Panc1 (cell line): Measurements from ENCODE around the gene MAPK6. TPM values are rescaled to one million over a fixed set of nuclear protein-coding genes. Genes with fewer than 3 reads are reported as not detected.

Source experiments
- ATAC-seq: fragments of 200-7000 bp; cut with Tn5 transposase; 2 replicates; pipeline ENCODE4 v1.9.1; 2020; ENCODE audit warnings: mild to moderate bottlenecking, moderate library complexity
- BruUV-seq: library from RNA; stranded (reverse); fragments of 400-500 nt; replicated peaks from 2 replicates; lab custom pipeline; 2021; lab: Mats Ljungman, UMichigan
- CTCF ChIA-PET: fragments of 300-600 bp; sonication (Branson Sonifier 250); formaldehyde crosslinking; loops from one replicate; lab custom pipeline; 2022; ENCODE audit warnings: antibody characterized with exemption; lab: Charles Lee
- POLR2A ChIA-PET: fragments of 300-600 bp; sonication (Branson Sonifier 250); formaldehyde crosslinking; loops from one replicate; lab custom pipeline; 2022; ENCODE audit warnings: antibody characterized with exemption; lab: Charles Lee
- DNase-seq: peaks from one replicate; pipeline ENCODE4 v3.0.0-alpha.2; 2010; ENCODE audit warnings: low read depth, low spot score
- H3K27ac ChIP-seq: 2 replicates; pipeline ENCODE4 v1.5.1; 2011; ENCODE audit warnings: mild to moderate bottlenecking, low read length, inconsistent platforms
- H3K27me3 ChIP-seq: fragments of 200-500 bp; sonication (Bioruptor generic); 2 replicates; pipeline ENCODE4 v1.6.0; 2014; ENCODE audit warnings: low read length, inconsistent platforms; ENCODE audit not compliant: control insufficient read depth, insufficient read depth
- H3K36me3 ChIP-seq: fragments of 200-500 bp; sonication (Bioruptor generic); 2 replicates; pipeline ENCODE4 v1.5.1; 2014; ENCODE audit warnings: inconsistent platforms, mild to moderate bottlenecking, low read length, moderate library complexity; ENCODE audit not compliant: control insufficient read depth, insufficient read depth
- H3K4me1 ChIP-seq: 2 replicates; pipeline ENCODE4 v1.5.1; 2011; ENCODE audit warnings: inconsistent platforms, mild to moderate bottlenecking, low read length, moderate library complexity; ENCODE audit not compliant: control insufficient read depth, insufficient read depth
- H3K4me3 ChIP-seq, 2 experiments: 2 replicates each; pipeline ENCODE4 v1.5.1; 2011 to 2012; ENCODE audit warnings: low read depth in 2 of 2, low read length in 2 of 2, mild to moderate bottlenecking in 2 of 2, inconsistent platforms in 1 of 2, moderate library complexity in 1 of 2
- H3K9me3 ChIP-seq: fragments of 200-500 bp; sonication (Bioruptor generic); 2 replicates; pipeline ENCODE4 v1.5.1; 2014; ENCODE audit warnings: low read depth, mild to moderate bottlenecking, inconsistent platforms, low read length, moderate library complexity; ENCODE audit not compliant: control insufficient read depth, insufficient read depth
- CTCF ChIP-seq: fragments of 450-650 bp; IDR thresholded peaks from 2 replicates; pipeline ENCODE4 v1.5.1; 2017; ENCODE audit warnings: mild to moderate bottlenecking
- POLR2AphosphoS5 ChIP-seq: IDR thresholded peaks from 2 replicates; pipeline ENCODE4 v1.6.1; 2012; ENCODE audit warnings: mild to moderate bottlenecking, low read depth, low read length, moderate library complexity
- REST ChIP-seq, 2 experiments: IDR thresholded peaks; 2 replicates each; pipeline ENCODE4 v1.6.1; 2011 to 2012; ENCODE audit warnings: low read depth in 2 of 2, control low read depth in 1 of 2, low read length in 1 of 2, mild to moderate bottlenecking in 1 of 2, moderate library complexity in 1 of 2; ENCODE audit not compliant: insufficient read depth in 1 of 2
- SIN3A ChIP-seq: IDR thresholded peaks from 2 replicates; pipeline ENCODE4 v1.6.1; 2012; ENCODE audit warnings: low read depth, mild to moderate bottlenecking, low read length, moderate library complexity, borderline replicate concordance; ENCODE audit not compliant: insufficient read depth
- TCF7L2 ChIP-seq: IDR thresholded peaks from 2 replicates; pipeline ENCODE4 v1.6.1; 2011; ENCODE audit warnings: mild to moderate bottlenecking, low read depth, low read length, inconsistent platforms
- in situ Hi-C: cut with HindIII; loops from 2 replicates; pipeline ENCODE4 v1.10.0; 2016; ENCODE audit warnings: low sequenced_read_pairs, low pct_unique_long_range_greater_than_20kb
- intact Hi-C: fragments of 100-400 bp; cut with micrococcal nuclease; formaldehyde crosslinking; loops from one replicate; pipeline ENCODE4 v1.10.0; 2022; ENCODE audit not compliant: unreplicated experiment
- total RNA-seq: library from RNA; stranded (reverse); gene quantifications from one replicate; pipeline ENCODE4 v1.2.1, GENCODE V29; 2021; ENCODE audit not compliant: unreplicated experiment

Gene MAPK6
- total RNA-seq, 1 experiment from 2014 or later = 66.6 TPM

- POLR2A ChIA-PET = no interaction called here
- H3K27ac ChIP-seq = no peak overlapping the region
- no peak overlapping the region for H3K4me3 ChIP-seq
- H3K36me3 ChIP-seq = no peaks in the 10 kb centered on the region
- no peaks in the 10 kb centered on the region for H3K27me3 ChIP-seq
- intact Hi-C loops = no loop called here
- in situ Hi-C loops = no loop called here
- peaks cover 15% of the 10 kb centered on the region for H3K9me3 ChIP-seq
- DNase-seq (no peak), ATAC-seq (no peak)
- no TSS peak for BruUV-seq
- peaks cover 27% of the 10 kb centered on the region for H3K4me1 ChIP-seq
- CTCF ChIA-PET = no interaction called here
- TF ChIP-seq REST (IDR thresholded peaks at IDR 0.05; ENCODE audit: insufficient read depth in 1 of 2, low read depth in 2 of 2, low read length in 1 of 2) = no peak
- no peak for TF ChIP-seq CTCF
- no peak for TF ChIP-seq POLR2AphosphoS5
Observed at GRCh38 chr15:52090193-52090592, 71.2 kb downstream of the MAPK6 start.

- CTCF ChIA-PET = no interaction called here
- in situ Hi-C loops = no loop called here
- no peaks in the 10 kb centered on the region for H3K27me3 ChIP-seq
- H3K4me1 ChIP-seq = peaks cover 34% of the 10 kb centered on the region
- POLR2A ChIA-PET = no interaction called here
- H3K4me3 ChIP-seq = peak overlapping the region in 1 of 2 experiments; percentile 17; a peak in 2 of 4 replicates
- BruUV-seq = TSS peak; percentile 98
- no peak for TF ChIP-seq CTCF
- no peak for TF ChIP-seq REST (IDR thresholded peaks at IDR 0.05; ENCODE audit: insufficient read depth in 1 of 2, low read depth in 2 of 2, low read length in 1 of 2)
- TF ChIP-seq TCF7L2 = no peak; the same call in 1 of the 2 replicates
- no peak for TF ChIP-seq POLR2AphosphoS5
- no peak for TF ChIP-seq SIN3A
- DNase-seq (no peak), ATAC-seq (peak; percentile 23)
- intact Hi-C loops = no loop called here
- peak overlapping the region; percentile 86 for H3K27ac ChIP-seq
- peaks cover 3% of the 10 kb centered on the region; the same call in 1 of the 2 replicates for H3K9me3 ChIP-seq
- no peaks in the 10 kb centered on the region for H3K36me3 ChIP-seq
Observed at GRCh38 chr15:52093167-52093538, 74.1 kb downstream of the MAPK6 start.
